NCI-H748 (cell line): Measurements from ENCODE around the gene MEIOSIN.
"Not testable (repeated sequence)": the region's sequence is repeated elsewhere in the genome, so short reads cannot be mapped to it uniquely, and the experiment has no call there.

Source experiments
- DNase-seq: peaks from one replicate; lab custom pipeline; 2025; ENCODE audit not compliant: unreplicated experiment; lab: John Stamatoyannopoulos, UW

Gene MEIOSIN

GRCh38 chr19:45798995-45799517 lies 65.8 kb downstream of the MEIOSIN start:
- peak; percentile 74 for DNase-seq

- DNase-seq: not testable (repeated sequence)
These were observed 66.3 kb downstream of the MEIOSIN start for GRCh38 chr19:45799541-45799940.

- no peak for DNase-seq
These were observed 66.9 kb downstream of the MEIOSIN start for GRCh38 chr19:45800070-45800553.

GRCh38 chr19:45801603-45802175 lies 68.5 kb downstream of the MEIOSIN start:
- DNase-seq: no peak

- DNase-seq: no peak
These were observed 71.1 kb downstream of the MEIOSIN start for GRCh38 chr19:45804140-45804958.

- DNase-seq: no peak
These were observed 71.7 kb downstream of the MEIOSIN start for GRCh38 chr19:45804959-45805230.

GRCh38 chr19:45805719-45806118 lies 72.5 kb downstream of the MEIOSIN start:
- no peak for DNase-seq

- peak; percentile 71 for DNase-seq
These were observed 76.5 kb downstream of the MEIOSIN start for GRCh38 chr19:45809643-45810159.

- no peak for DNase-seq
These were observed 79.1 kb downstream of the MEIOSIN start for GRCh38 chr19:45812297-45812696.
